PFSK-1 (cell line): Measurements from ENCODE around the gene ZNF311.

Experiments used
- FOXP2 ChIP-seq: optimal IDR thresholded peaks from 2 replicates; pipeline ENCODE3; 2011; ENCODE audit warnings: borderline replicate concordance, control low read depth, inconsistent platforms; ENCODE audit not compliant: insufficient read depth; ENCODE audit errors: extremely low read length, extremely low read depth
- POLR2AphosphoS5 ChIP-seq: IDR thresholded peaks from 2 replicates; pipeline ENCODE4 v1.6.1; 2012; ENCODE audit warnings: low read depth, mild to moderate bottlenecking, control low read depth, low read length, moderate library complexity
- TF ChIP-seq, protein P1 (sequence below), 2 experiments: IDR thresholded peaks; 2 replicates each; pipeline versions ENCODE4 v1.6.1 to v1.8.0; 2011 to 2012; ENCODE audit warnings: low read depth in 2 of 2, low read length in 2 of 2, control low read depth in 1 of 2, inconsistent platforms in 1 of 2, mild to moderate bottlenecking in 1 of 2, moderate library complexity in 1 of 2; ENCODE audit not compliant: insufficient read depth in 1 of 2

DNA sequence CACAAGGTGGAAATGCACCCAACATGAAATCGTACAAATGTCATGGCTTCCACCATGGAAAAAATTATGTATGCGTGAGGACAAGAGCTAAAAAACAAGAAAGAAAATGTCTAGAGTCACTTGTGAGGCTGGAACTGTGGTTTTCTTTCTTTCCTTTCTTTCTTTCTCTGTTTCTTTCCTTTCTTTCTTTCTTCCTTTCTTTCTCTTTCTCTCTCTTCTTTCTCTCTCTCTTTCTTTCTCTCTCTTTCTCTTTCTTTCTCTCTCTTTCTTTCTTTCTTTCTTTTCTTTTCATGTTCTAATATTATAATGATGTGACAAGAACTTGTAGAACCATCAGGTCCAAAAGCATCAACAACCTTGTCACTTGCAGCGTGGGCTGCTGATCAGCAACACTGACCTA lies 28.4 kb downstream of the ZNF311 start:
- TF ChIP-seq POLR2AphosphoS5: no peak
- TF ChIP-seq, protein P1, sequence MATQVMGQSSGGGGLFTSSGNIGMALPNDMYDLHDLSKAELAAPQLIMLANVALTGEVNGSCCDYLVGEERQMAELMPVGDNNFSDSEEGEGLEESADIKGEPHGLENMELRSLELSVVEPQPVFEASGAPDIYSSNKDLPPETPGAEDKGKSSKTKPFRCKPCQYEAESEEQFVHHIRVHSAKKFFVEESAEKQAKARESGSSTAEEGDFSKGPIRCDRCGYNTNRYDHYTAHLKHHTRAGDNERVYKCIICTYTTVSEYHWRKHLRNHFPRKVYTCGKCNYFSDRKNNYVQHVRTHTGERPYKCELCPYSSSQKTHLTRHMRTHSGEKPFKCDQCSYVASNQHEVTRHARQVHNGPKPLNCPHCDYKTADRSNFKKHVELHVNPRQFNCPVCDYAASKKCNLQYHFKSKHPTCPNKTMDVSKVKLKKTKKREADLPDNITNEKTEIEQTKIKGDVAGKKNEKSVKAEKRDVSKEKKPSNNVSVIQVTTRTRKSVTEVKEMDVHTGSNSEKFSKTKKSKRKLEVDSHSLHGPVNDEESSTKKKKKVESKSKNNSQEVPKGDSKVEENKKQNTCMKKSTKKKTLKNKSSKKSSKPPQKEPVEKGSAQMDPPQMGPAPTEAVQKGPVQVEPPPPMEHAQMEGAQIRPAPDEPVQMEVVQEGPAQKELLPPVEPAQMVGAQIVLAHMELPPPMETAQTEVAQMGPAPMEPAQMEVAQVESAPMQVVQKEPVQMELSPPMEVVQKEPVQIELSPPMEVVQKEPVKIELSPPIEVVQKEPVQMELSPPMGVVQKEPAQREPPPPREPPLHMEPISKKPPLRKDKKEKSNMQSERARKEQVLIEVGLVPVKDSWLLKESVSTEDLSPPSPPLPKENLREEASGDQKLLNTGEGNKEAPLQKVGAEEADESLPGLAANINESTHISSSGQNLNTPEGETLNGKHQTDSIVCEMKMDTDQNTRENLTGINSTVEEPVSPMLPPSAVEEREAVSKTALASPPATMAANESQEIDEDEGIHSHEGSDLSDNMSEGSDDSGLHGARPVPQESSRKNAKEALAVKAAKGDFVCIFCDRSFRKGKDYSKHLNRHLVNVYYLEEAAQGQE (IDR thresholded peaks at IDR 0.05; ENCODE audit: insufficient read depth in 1 of 2, low read depth in 2 of 2, low read length in 2 of 2): no peak
- no peak for TF ChIP-seq FOXP2
